Activated T-helper 17 cell treated with anti-CD3 and anti-CD28 coated beads, Interleukin-2, amount 50 U/mL, for 72 hours (primary cell): ENCODE results near the gene PAWR. TPM values are rescaled to one million over a fixed set of nuclear protein-coding genes. Genes with fewer than 3 reads are reported as not detected.

Experiments used
- ATAC-seq: fragments of 150-1000 bp; cut with Tn5 transposase; replicated peaks from 2 replicates; pipeline ENCODE4 v1.10.0; 2021; ENCODE audit warnings: mild to moderate bottlenecking, moderate library complexity
- H3K27ac Mint-ChIP-seq: one replicate; pipeline ENCODE4 v1.8.0; 2022; ENCODE audit warnings: mixed read lengths
- H3K27me3 Mint-ChIP-seq: one replicate; pipeline ENCODE4 v1.8.0; 2022; ENCODE audit warnings: mixed read lengths
- H3K36me3 Mint-ChIP-seq: one replicate; pipeline ENCODE4 v1.8.0; 2022; ENCODE audit warnings: low read depth, mild to moderate bottlenecking, mixed read lengths
- H3K4me1 Mint-ChIP-seq: one replicate; pipeline ENCODE4 v1.8.0; 2022; ENCODE audit warnings: mixed read lengths
- H3K4me3 Mint-ChIP-seq: one replicate; pipeline ENCODE4 v1.8.0; 2022; ENCODE audit warnings: mild to moderate bottlenecking, mixed read lengths
- H3K9me3 Mint-ChIP-seq: one replicate; pipeline ENCODE4 v1.8.0; 2022; ENCODE audit warnings: mixed read lengths
- total RNA-seq, 2 donors: library from RNA; stranded (reverse); gene quantifications; one replicate each; pipeline ENCODE4 v1.2.3, GENCODE V29; 2022

Gene PAWR
- total RNA-seq, 2 donors from 2014 or later = 1.2 to 5.6 TPM

GRCh38 chr12:79615596-79616560 lies 74.9 kb downstream of the PAWR start:
- Mint-ChIP-seq H3K4me1 (no peaks in the 10 kb centered on the region), H3K27ac (no peak overlapping the region), H3K4me3 (no peak overlapping the region), H3K9me3 (no peaks in the 10 kb centered on the region), H3K36me3 (no peaks in the 10 kb centered on the region), H3K27me3 (peaks cover 4% of the 10 kb centered on the region)
- ATAC-seq = no peak

GRCh38 chr12:79614730-79615129 lies 76.0 kb downstream of the PAWR start:
- Mint-ChIP-seq H3K9me3 (no peaks in the 10 kb centered on the region), H3K27me3 (peaks cover 4% of the 10 kb centered on the region), H3K4me1 (no peaks in the 10 kb centered on the region), H3K27ac (no peak overlapping the region), H3K36me3 (no peaks in the 10 kb centered on the region), H3K4me3 (no peak overlapping the region)
- ATAC-seq = no peak

- no peak overlapping the region for H3K4me3 Mint-ChIP-seq
Measured at GRCh38 chr12:79601908-79602307, 88.9 kb downstream of the PAWR start.

GRCh38 chr12:79597910-79598309 lies 92.9 kb downstream of the PAWR start:
- no peak overlapping the region for H3K4me3 Mint-ChIP-seq
- no peak overlapping the region for H3K27ac Mint-ChIP-seq
- no peaks in the 10 kb centered on the region for H3K9me3 Mint-ChIP-seq
- H3K4me1 Mint-ChIP-seq = no peaks in the 10 kb centered on the region
- H3K27me3 Mint-ChIP-seq = peaks cover under 1% of the 10 kb centered on the region
- no peak for ATAC-seq
- no peaks in the 10 kb centered on the region for H3K36me3 Mint-ChIP-seq

More at GRCh38 chr12:79601908-79602307, 88.9 kb downstream of the PAWR start:
- no peaks in the 10 kb centered on the region for H3K9me3 Mint-ChIP-seq
- H3K4me1 Mint-ChIP-seq = no peaks in the 10 kb centered on the region
- H3K27me3 Mint-ChIP-seq = peaks cover 3% of the 10 kb centered on the region
- no peak for ATAC-seq
- no peak overlapping the region for H3K27ac Mint-ChIP-seq
- H3K36me3 Mint-ChIP-seq = no peaks in the 10 kb centered on the region

DNA sequence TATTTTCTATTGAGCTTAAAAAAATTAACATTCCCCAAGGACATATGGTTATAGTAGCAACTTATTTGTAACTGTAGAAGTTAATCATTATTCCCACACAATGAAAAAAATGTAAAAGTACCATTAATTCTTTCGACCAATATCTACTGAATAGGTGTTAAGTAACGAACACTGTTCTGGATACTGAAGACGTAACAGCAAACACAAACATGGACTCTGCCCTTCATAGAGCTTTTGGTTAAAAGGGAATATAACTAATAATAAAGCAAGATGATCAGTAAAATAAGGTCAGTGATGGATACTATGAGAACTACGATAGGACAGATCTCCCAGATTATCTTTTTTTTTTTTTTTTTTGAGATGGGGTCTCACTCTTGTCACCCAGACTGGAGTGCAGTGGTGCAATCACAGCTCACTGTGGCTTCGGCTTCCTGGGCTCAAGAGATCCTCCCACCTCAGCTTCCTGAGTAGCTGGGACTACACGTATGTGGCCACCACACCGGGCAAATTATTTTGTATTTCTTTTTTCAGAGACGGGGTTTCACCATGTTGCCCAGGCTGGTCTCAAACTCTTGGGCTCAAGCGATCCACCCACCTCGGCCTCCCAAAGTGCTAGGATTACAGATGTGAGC lies 93.9 kb downstream of the PAWR start:
- Mint-ChIP-seq H3K27me3 (no peaks in the 10 kb centered on the region), H3K4me3 (no peak overlapping the region), H3K36me3 (no peaks in the 10 kb centered on the region), H3K27ac (no peak overlapping the region), H3K9me3 (no peaks in the 10 kb centered on the region), H3K4me1 (no peaks in the 10 kb centered on the region)
- ATAC-seq = no peak

DNA sequence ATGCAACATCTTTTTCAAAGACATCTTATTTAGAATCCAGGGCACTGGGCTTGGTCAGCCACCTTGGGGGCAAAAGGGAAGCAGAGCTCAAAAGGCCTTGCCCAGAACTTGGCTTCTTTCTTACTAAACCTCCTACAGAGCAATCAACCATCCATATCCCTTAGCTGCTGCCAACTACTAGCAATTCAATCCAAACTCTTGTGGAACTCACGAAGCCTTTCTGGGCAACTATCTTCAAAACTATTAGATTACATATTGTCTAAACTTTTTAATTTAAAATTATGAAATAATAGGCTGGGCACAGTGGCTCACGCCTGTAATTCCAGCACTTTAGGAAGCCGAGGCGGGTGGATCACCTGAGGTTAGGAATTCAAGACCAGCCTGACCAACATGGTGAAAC lies 95.5 kb downstream of the PAWR start:
- Mint-ChIP-seq H3K27me3 (no peaks in the 10 kb centered on the region), H3K27ac (no peak overlapping the region), H3K9me3 (no peaks in the 10 kb centered on the region), H3K4me3 (no peak overlapping the region), H3K4me1 (no peaks in the 10 kb centered on the region), H3K36me3 (no peaks in the 10 kb centered on the region)
- ATAC-seq = no peak

DNA sequence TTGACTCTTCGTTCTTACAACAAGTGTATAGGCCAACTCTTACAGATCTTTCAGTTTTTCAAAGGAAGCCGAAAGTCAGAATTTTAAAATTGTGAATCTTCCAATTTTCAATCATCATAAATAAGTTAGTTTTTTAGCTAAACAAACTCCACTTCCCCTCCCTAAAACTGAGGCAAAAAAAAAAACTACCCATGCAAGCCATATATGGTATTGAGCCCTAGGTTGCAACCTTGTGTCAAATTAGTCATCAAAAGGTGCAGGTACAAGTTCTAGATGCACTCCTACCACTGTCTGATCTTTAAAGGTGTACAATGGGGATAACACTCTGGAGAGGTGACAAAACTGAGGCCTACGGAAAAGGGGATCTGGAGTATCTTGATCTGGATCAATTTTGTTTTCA lies 97.9 kb downstream of the PAWR start:
- Mint-ChIP-seq H3K4me1 (no peaks in the 10 kb centered on the region), H3K27ac (no peak overlapping the region), H3K27me3 (no peaks in the 10 kb centered on the region), H3K4me3 (no peak overlapping the region), H3K36me3 (no peaks in the 10 kb centered on the region), H3K9me3 (no peaks in the 10 kb centered on the region)
- ATAC-seq = no peak

DNA sequence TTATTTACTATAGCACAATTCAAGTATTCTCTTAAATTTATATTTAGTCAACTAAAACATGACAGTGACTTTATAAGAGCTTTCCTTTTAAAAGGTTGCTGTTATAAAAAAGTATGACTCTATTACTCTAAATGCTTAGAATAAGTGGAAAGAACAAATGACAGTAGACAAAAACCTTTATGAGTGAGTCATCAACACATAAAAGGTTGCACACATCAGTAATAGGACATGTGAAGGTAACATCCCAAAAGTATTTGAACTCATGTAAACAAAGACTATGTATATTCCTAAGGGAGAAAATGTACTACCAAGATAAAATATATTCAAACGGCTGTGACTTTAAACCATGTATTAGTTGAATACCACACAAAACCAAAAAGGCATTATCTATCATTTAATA lies 98.8 kb downstream of the PAWR start:
- Mint-ChIP-seq H3K27me3 (no peaks in the 10 kb centered on the region), H3K4me3 (no peak overlapping the region), H3K27ac (no peak overlapping the region), H3K36me3 (no peaks in the 10 kb centered on the region), H3K9me3 (no peaks in the 10 kb centered on the region), H3K4me1 (no peaks in the 10 kb centered on the region)
- ATAC-seq = no peak

GRCh38 chr12:79590751-79591150 lies 100.0 kb downstream of the PAWR start:
- no peak overlapping the region for H3K27ac Mint-ChIP-seq
- H3K9me3 Mint-ChIP-seq = no peaks in the 10 kb centered on the region
- H3K27me3 Mint-ChIP-seq = no peaks in the 10 kb centered on the region
- H3K36me3 Mint-ChIP-seq = no peaks in the 10 kb centered on the region
- no peaks in the 10 kb centered on the region for H3K4me1 Mint-ChIP-seq
- no peak overlapping the region for H3K4me3 Mint-ChIP-seq
- ATAC-seq = no peak

- Mint-ChIP-seq H3K27ac (no peak overlapping the region), H3K36me3 (no peaks in the 10 kb centered on the region), H3K27me3 (no peaks in the 10 kb centered on the region), H3K9me3 (no peaks in the 10 kb centered on the region), H3K4me1 (no peaks in the 10 kb centered on the region), H3K4me3 (no peak overlapping the region)
- ATAC-seq = no peak
Measured at GRCh38 chr12:79587368-79587767, 103.4 kb downstream of the PAWR start.

DNA sequence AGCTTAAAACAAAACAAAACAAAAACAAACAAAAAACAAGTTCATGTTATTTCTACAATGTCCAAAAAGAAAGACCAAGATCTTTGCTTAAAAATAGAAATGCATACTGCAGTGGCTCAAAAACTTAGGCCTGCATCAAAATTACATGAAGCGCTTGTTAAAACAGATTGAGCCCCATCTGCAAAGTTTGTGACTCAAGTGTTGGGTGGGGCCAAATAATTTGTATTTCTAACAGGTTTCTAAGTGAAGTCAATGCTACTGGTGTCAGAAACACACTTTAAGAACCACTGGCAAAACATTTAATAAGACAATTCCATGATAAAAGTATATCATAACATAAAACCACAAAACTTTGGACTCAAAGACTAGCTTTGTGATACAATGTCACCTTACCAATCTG lies 105.6 kb downstream of the PAWR start:
- ATAC-seq = no peak
- no peak overlapping the region for H3K27ac Mint-ChIP-seq
- H3K4me1 Mint-ChIP-seq = no peaks in the 10 kb centered on the region
- H3K27me3 Mint-ChIP-seq = no peaks in the 10 kb centered on the region
- H3K4me3 Mint-ChIP-seq = no peak overlapping the region
- no peaks in the 10 kb centered on the region for H3K36me3 Mint-ChIP-seq
- no peaks in the 10 kb centered on the region for H3K9me3 Mint-ChIP-seq

DNA sequence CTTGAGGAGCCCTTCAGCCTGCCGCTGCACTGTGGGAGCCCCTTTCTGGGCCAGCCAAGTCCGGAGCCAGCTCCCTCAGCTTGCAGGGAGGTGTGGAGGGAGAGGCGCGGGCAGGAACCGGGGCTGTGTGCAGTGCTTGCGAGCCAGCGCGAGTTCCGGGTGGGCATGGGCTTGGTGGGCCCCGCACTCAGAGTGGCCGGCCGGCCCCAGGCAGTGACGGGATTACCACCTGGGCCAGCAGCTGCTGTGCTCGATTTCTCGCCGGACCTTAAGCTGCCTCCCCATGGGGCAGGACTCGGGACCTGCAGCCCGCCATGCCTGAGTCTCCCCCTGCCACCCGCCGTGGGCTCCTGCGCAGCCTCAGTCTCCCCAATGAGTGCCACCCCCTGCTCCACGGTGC lies 116.9 kb downstream of the PAWR start:
- Mint-ChIP-seq H3K9me3 (peaks cover 13% of the 10 kb centered on the region), H3K4me1 (no peaks in the 10 kb centered on the region), H3K4me3 (no peak overlapping the region), H3K36me3 (no peaks in the 10 kb centered on the region), H3K27ac (no peak overlapping the region), H3K27me3 (no peaks in the 10 kb centered on the region)
- no peak for ATAC-seq

DNA sequence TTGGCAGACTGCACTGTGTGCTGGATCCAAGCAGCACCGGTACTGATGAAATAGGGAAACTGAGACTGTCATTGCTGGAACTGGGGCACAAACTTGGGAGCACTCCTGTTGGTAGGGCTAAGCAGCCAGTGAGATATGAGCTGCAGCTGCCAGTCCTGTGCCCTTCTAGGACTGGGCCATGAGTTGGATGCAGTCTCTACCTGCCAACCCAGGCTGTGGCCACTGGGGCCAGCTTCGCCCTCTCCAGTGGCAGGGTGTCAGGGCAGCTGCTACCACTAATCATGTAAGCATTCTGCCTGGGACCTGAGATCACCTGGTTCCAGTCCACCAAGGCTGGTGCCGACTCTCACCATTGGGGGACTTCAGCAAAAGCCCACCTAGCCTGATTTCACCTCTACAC lies 121.1 kb downstream of the PAWR start:
- Mint-ChIP-seq H3K4me3 (no peak overlapping the region), H3K27ac (no peak overlapping the region), H3K4me1 (no peaks in the 10 kb centered on the region), H3K9me3 (peaks cover 12% of the 10 kb centered on the region), H3K27me3 (no peaks in the 10 kb centered on the region), H3K36me3 (no peaks in the 10 kb centered on the region)
- no peak for ATAC-seq

GRCh38 chr12:79567175-79567563 lies 123.6 kb downstream of the PAWR start:
- H3K27ac Mint-ChIP-seq = no peak overlapping the region
- H3K4me3 Mint-ChIP-seq = no peak overlapping the region
- H3K36me3 Mint-ChIP-seq = no peaks in the 10 kb centered on the region
- H3K27me3 Mint-ChIP-seq = no peaks in the 10 kb centered on the region
- no peaks in the 10 kb centered on the region for H3K4me1 Mint-ChIP-seq
- no peak for ATAC-seq
- peaks cover 4% of the 10 kb centered on the region for H3K9me3 Mint-ChIP-seq

DNA sequence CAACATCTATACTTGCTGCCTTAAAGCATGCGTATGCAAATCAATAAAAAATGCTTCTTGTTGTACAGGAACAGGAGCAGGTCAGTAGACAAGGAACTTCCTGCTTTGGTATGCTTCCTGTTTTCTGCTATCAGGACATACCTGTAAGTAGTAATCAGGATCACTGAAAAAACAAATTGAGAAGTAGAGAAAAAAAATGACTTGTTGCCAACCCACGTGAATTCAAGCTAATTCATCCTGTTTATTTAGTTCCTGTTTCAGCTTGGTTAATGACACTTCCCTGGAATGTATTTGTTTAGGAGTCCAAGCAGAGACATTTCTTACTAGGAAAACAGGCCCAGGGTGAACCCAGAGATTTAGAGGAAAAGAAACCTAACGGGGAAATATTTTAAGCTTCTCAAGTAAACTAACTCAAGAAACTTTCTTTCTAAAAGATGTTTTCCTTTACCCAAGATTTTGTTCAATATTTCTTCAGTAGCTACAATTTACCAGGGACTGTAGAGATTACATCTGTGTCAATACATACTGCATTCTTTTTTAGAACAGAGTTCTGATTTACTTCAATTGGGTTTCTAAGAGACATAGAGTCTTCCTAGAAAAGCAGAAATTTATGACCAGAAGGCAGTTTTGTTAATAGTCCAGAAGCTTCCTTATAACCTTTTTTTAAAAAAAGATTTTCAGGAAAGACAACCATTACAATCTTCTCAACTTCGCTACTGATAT lies 124.2 kb downstream of the PAWR start:
- Mint-ChIP-seq H3K4me3 (no peak overlapping the region), H3K9me3 (peaks cover 4% of the 10 kb centered on the region), H3K4me1 (no peaks in the 10 kb centered on the region), H3K27ac (no peak overlapping the region), H3K36me3 (no peaks in the 10 kb centered on the region), H3K27me3 (no peaks in the 10 kb centered on the region)
- no peak for ATAC-seq
